Kidney epithelial cell (primary cell): ENCODE measurements around the gene VPS45. TPM values are rescaled to one million over a fixed set of nuclear protein-coding genes. Genes with fewer than 3 reads are reported as not detected.
"Not testable (repeated sequence)": the region's sequence is repeated elsewhere in the genome, so short reads cannot be mapped to it uniquely, and the experiment has no call there.

Source experiments
- DNase-seq: peaks from one replicate; pipeline ENCODE4 v3.0.0-alpha.2; 2010; ENCODE audit warnings: low read depth
- H3K27me3 ChIP-seq: 2 replicates; pipeline ENCODE4 v1.6.0; 2011; ENCODE audit warnings: low read length; ENCODE audit not compliant: control insufficient read depth, insufficient read depth
- H3K36me3 ChIP-seq: 2 replicates; pipeline ENCODE4 v1.5.1; 2011; ENCODE audit warnings: low read length; ENCODE audit not compliant: control insufficient read depth, insufficient read depth
- H3K4me3 ChIP-seq: 2 replicates; pipeline ENCODE4 v1.5.1; 2011; ENCODE audit warnings: low read depth, mild to moderate bottlenecking, control low read depth, low read length
- total RNA-seq: library from RNA; depleted of rRNA; stranded (reverse); fragments of >200 nt; gene quantifications from 2 replicates; pipeline ENCODE4 v1.2.3, GENCODE V29; 2015
- TF ChIP-seq, protein P1 (sequence below): IDR thresholded peaks from 2 replicates; pipeline ENCODE4 v1.5.1; 2011; ENCODE audit warnings: mild to moderate bottlenecking, moderate library complexity, low read length, control low read depth, inconsistent platforms; ENCODE audit not compliant: insufficient read depth, poor library complexity, severe bottlenecking

Gene VPS45
- total RNA-seq, 1 donor from 2014 or later, result 23.6 TPM

DNA sequence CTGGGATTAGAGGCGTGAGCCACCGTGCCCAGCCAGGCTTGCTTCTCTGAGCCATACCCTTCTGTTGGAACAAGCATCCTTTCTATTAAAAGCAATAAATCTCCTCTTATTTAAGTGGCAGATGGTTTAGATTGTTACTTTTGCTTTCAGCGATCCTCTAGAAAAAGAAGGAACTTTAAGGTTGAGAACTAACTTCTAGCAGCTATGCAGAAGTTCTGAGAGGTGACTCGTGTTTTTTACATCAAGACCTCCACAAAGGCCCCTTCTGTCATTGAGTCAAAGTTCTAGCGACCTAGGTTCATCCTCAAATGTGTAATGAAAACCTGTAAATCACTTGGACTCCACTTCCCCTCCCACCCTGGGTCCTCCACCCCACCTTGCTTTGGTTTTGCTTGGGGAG is 112.9 kb downstream of the VPS45 start:
- no peak overlapping the region for H3K4me3 ChIP-seq
- H3K27me3 ChIP-seq, result no peaks in the 10 kb centered on the region
- TF ChIP-seq, protein P1, sequence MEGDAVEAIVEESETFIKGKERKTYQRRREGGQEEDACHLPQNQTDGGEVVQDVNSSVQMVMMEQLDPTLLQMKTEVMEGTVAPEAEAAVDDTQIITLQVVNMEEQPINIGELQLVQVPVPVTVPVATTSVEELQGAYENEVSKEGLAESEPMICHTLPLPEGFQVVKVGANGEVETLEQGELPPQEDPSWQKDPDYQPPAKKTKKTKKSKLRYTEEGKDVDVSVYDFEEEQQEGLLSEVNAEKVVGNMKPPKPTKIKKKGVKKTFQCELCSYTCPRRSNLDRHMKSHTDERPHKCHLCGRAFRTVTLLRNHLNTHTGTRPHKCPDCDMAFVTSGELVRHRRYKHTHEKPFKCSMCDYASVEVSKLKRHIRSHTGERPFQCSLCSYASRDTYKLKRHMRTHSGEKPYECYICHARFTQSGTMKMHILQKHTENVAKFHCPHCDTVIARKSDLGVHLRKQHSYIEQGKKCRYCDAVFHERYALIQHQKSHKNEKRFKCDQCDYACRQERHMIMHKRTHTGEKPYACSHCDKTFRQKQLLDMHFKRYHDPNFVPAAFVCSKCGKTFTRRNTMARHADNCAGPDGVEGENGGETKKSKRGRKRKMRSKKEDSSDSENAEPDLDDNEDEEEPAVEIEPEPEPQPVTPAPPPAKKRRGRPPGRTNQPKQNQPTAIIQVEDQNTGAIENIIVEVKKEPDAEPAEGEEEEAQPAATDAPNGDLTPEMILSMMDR, result no peak
- DNase-seq, result no peak
- H3K36me3 ChIP-seq, result no peaks in the 10 kb centered on the region

GRCh38 chr1:150182247-150182646 is 114.7 kb downstream of the VPS45 start:
- TF ChIP-seq, protein P1, result no peak
- DNase-seq, result no peak
- no peaks in the 10 kb centered on the region for H3K36me3 ChIP-seq

GRCh38 chr1:150183061-150183460 is 115.5 kb downstream of the VPS45 start:
- no peak for DNase-seq
- Histone ChIP-seq H3K27me3 (no peaks in the 10 kb centered on the region), H3K36me3 (no peaks in the 10 kb centered on the region), H3K4me3 (no peak overlapping the region)
- TF ChIP-seq, protein P1, result no peak

More at GRCh38 chr1:150182247-150182646, 114.7 kb downstream of the VPS45 start:
- H3K4me3 ChIP-seq, result no peak overlapping the region
- H3K27me3 ChIP-seq, result no peaks in the 10 kb centered on the region

GRCh38 chr1:150185481-150185880 is 117.9 kb downstream of the VPS45 start:
- DNase-seq, result no peak
- Histone ChIP-seq H3K27me3 (no peaks in the 10 kb centered on the region), H3K36me3 (no peaks in the 10 kb centered on the region), H3K4me3 (no peak overlapping the region)
- TF ChIP-seq, protein P1, result no peak

GRCh38 chr1:150186438-150186788 is 118.8 kb downstream of the VPS45 start:
- H3K27me3 ChIP-seq, H3K4me3 ChIP-seq, DNase-seq: not testable (repeated sequence)

GRCh38 chr1:150186789-150187559 is 119.4 kb downstream of the VPS45 start:
- Histone ChIP-seq H3K36me3 (no peaks in the 10 kb centered on the region), H3K27me3 (no peaks in the 10 kb centered on the region), H3K4me3 (no peak overlapping the region)
- no peak for DNase-seq
- TF ChIP-seq, protein P1, result peak; percentile 35

More at GRCh38 chr1:150186438-150186788, 118.8 kb downstream of the VPS45 start:
- not testable (repeated sequence) for H3K36me3 ChIP-seq
